HCT116 (cell line): Measurements from ENCODE around the gene BRIP1. TPM values are rescaled to one million over a fixed set of nuclear protein-coding genes. Genes with fewer than 3 reads are reported as not detected.

ENCODE experiments used
- ATAC-seq: fragments of 200-7000 bp; cut with Tn5 transposase; 2 replicates; pipeline ENCODE4 v1.9.1; 2020; ENCODE audit warnings: mild to moderate bottlenecking, moderate library complexity
- BruUV-seq: library from RNA; stranded (reverse); fragments of 400-500 nt; replicated peaks from 2 replicates; lab custom pipeline; 2021; lab: Mats Ljungman, UMichigan
- CTCF ChIA-PET: fragments of 300-600 bp; sonication (Branson Sonifier 250); formaldehyde crosslinking; loops from one replicate; lab custom pipeline; 2021; ENCODE audit warnings: antibody characterized with exemption; lab: Charles Lee
- POLR2A ChIA-PET: fragments of 300-600, 350-600 bp; sonication (Branson Sonifier 250); formaldehyde crosslinking; loops from one replicate; lab custom pipeline; 2021; ENCODE audit warnings: antibody characterized with exemption; lab: Charles Lee
- RAD21 ChIA-PET, 2 experiments: fragments of 300-600 bp; sonication (Branson Sonifier 250); formaldehyde crosslinking; loops; one replicate each; lab custom pipeline; 2023; ENCODE audit warnings: low total read pairs in 2 of 2; ENCODE audit not compliant: uncharacterized antibody in 2 of 2, unreplicated experiment in 2 of 2, low non-redundant PET in 1 of 2; lab: Charles Lee
- DNase-seq: peaks from one replicate; pipeline ENCODE4 v3.0.0-alpha.2; 2010; ENCODE audit warnings: low read depth, low spot score
- H2AFZ ChIP-seq: fragments of 200-600 bp; shearing (Covaris generic), sonication (generic); 2 replicates; pipeline ENCODE4 v1.6.1; 2017; ENCODE audit warnings: low read depth, mixed run types, mixed read lengths, antibody characterized with exemption, low read length; ENCODE audit not compliant: poor library complexity, severe bottlenecking
- H3K27ac ChIP-seq: 2 replicates; pipeline ENCODE4 v1.5.1; 2012; ENCODE audit warnings: low read depth, low read length
- H3K27me3 ChIP-seq: fragments of 200-600 bp; sonication (generic); 2 replicates; pipeline ENCODE4 v1.6.1; 2016; ENCODE audit warnings: mixed run types, low read length, mixed read lengths; ENCODE audit not compliant: insufficient read depth
- H3K36me3 ChIP-seq, 2 experiments: fragments of 200-500 bp in 1 of 2; fragments of 200-600 bp in 1 of 2; sonication (Bioruptor generic) in 1 of 2; sonication (generic) in 1 of 2; 2 replicates each; pipeline versions ENCODE4 v1.5.1 to v1.6.1; 2014 to 2016; ENCODE audit warnings: low read length in 2 of 2, inconsistent platforms in 1 of 2, mixed read lengths in 1 of 2, mixed run types in 1 of 2; ENCODE audit not compliant: insufficient read depth in 2 of 2, control insufficient read depth in 1 of 2
- H3K4me1 ChIP-seq, 2 experiments: fragments of 200-600 bp in 1 of 2; sonication (generic) in 1 of 2; 2 replicates each; pipeline versions ENCODE4 v1.5.1 to v1.6.1; 2012 to 2017; ENCODE audit warnings: low read length in 2 of 2, inconsistent platforms in 1 of 2, mild to moderate bottlenecking in 1 of 2, mixed read lengths in 1 of 2, mixed run types in 1 of 2, moderate library complexity in 1 of 2; ENCODE audit not compliant: insufficient read depth in 2 of 2, control insufficient read depth in 1 of 2
- H3K4me2 ChIP-seq: fragments of 200-600 bp; sonication (generic); 2 replicates; pipeline ENCODE4 v1.6.1; 2017; ENCODE audit warnings: mixed run types, low read length, mixed read lengths
- H3K4me3 ChIP-seq, 2 experiments: fragments of 200-600 bp in 1 of 2; sonication (generic) in 1 of 2; replicated peaks in 1 of 2; 2 replicates each; pipeline ENCODE4 v1.5.1; 2011 to 2016; ENCODE audit warnings: low read length in 2 of 2, control low read depth in 1 of 2, low read depth in 1 of 2, mild to moderate bottlenecking in 1 of 2, mixed read lengths in 1 of 2, mixed run types in 1 of 2
- H3K79me2 ChIP-seq: fragments of 200-600 bp; sonication (generic); 2 replicates; pipeline ENCODE4 v1.6.1; 2017; ENCODE audit warnings: mild to moderate bottlenecking, mixed run types, low read length, moderate library complexity, mixed read lengths; ENCODE audit not compliant: insufficient read depth
- H3K9ac ChIP-seq: fragments of 200-600 bp; sonication (generic); 2 replicates; pipeline ENCODE4 v1.6.1; 2016; ENCODE audit warnings: low read length, mixed read lengths
- H3K9me2 ChIP-seq: fragments of 200-600 bp; sonication (generic), shearing (Covaris generic); 2 replicates; pipeline ENCODE4 v1.6.1; 2017; ENCODE audit warnings: mixed run types, mild to moderate bottlenecking, moderate library complexity; ENCODE audit not compliant: insufficient read depth
- H3K9me3 ChIP-seq, 2 experiments: fragments of 200-500 bp in 1 of 2; fragments of 200-600 bp in 1 of 2; sonication (Bioruptor generic) in 1 of 2; sonication (generic) in 1 of 2; 2 replicates each; pipeline ENCODE4 v1.6.1; 2014 to 2017; ENCODE audit warnings: low read length in 2 of 2, mixed read lengths in 2 of 2, inconsistent platforms in 1 of 2, low read depth in 1 of 2, mild to moderate bottlenecking in 1 of 2, mixed run types in 1 of 2, moderate library complexity in 1 of 2; ENCODE audit not compliant: control insufficient read depth in 1 of 2, insufficient read depth in 1 of 2
- H4K20me1 ChIP-seq: fragments of 200-600 bp; sonication (generic), shearing (Covaris generic); 2 replicates; pipeline ENCODE4 v1.6.1; 2017; ENCODE audit warnings: mixed run types, mild to moderate bottlenecking, moderate library complexity; ENCODE audit not compliant: insufficient read depth
- ELF1 ChIP-seq: IDR thresholded peaks from 2 replicates; pipeline ENCODE4 v1.6.1; 2012; ENCODE audit warnings: low read depth, borderline replicate concordance
- RAD21 ChIP-seq: IDR thresholded peaks from 2 replicates; pipeline ENCODE4 v1.6.1; 2012; ENCODE audit warnings: low read depth, mild to moderate bottlenecking
- ZFX ChIP-seq: fragments of 450-650 bp; IDR thresholded peaks from 2 replicates; pipeline ENCODE4 v1.6.1; 2017
- ZNF274 ChIP-seq: fragments of 200-500 bp; sonication (Bioruptor generic); IDR thresholded peaks from 2 replicates; pipeline ENCODE4 v1.6.1; 2014; ENCODE audit warnings: mild to moderate bottlenecking, low read depth, low read length, inconsistent platforms
- intact Hi-C: fragments of 100-400 bp; cut with micrococcal nuclease; formaldehyde crosslinking; loops from 2 replicates; pipeline ENCODE4 v1.10.0; 2022
- total RNA-seq: library from RNA; stranded (reverse); gene quantifications from one replicate; pipeline ENCODE4 v1.2.1, GENCODE V29; 2021; ENCODE audit not compliant: unreplicated experiment
- TF ChIP-seq, protein P1 (sequence below): IDR thresholded peaks from 2 replicates; pipeline ENCODE4 v1.6.1; 2011; ENCODE audit warnings: mild to moderate bottlenecking, low read length, moderate library complexity; ENCODE audit not compliant: insufficient replicate concordance; ENCODE audit errors: extremely low read depth
- TF ChIP-seq, protein P2 (sequence below): IDR thresholded peaks from 2 replicates; pipeline ENCODE4 v1.6.1; 2012; ENCODE audit warnings: low read depth

The BRIP1 gene
- total RNA-seq, 1 experiment from 2014 or later: 22.2 TPM

GRCh38 chr17:61689610-61690180, 173.6 kb downstream of the BRIP1 start:
- Histone ChIP-seq H3K9me3 (no peaks in the 10 kb centered on the region), H3K4me1 (peaks cover 0 to 5% of the 10 kb centered on the region in 2 experiments; a peak in 1 of 4 replicates), H3K9ac (no peak overlapping the region), H3K27ac (no peak overlapping the region), H3K4me2 (no peak overlapping the region), H2AFZ (no peak overlapping the region), H3K27me3 (no peaks in the 10 kb centered on the region), H3K36me3 (0 out of 4 replicates have a peak, but pooled peaks cover 2 to 5% of the 10 kb centered on the region in 2 experiments), H4K20me1 (no peaks in the 10 kb centered on the region; the same call in 1 of the 2 replicates), H3K79me2 (no peaks in the 10 kb centered on the region), H3K4me3 (no peak overlapping the region), H3K9me2 (no peaks in the 10 kb centered on the region)
- BruUV-seq: no TSS peak
- RAD21 ChIA-PET: no interaction called here
- POLR2A ChIA-PET: no interaction called here
- CTCF ChIA-PET: no interaction called here
- TF ChIP-seq, protein P1, sequence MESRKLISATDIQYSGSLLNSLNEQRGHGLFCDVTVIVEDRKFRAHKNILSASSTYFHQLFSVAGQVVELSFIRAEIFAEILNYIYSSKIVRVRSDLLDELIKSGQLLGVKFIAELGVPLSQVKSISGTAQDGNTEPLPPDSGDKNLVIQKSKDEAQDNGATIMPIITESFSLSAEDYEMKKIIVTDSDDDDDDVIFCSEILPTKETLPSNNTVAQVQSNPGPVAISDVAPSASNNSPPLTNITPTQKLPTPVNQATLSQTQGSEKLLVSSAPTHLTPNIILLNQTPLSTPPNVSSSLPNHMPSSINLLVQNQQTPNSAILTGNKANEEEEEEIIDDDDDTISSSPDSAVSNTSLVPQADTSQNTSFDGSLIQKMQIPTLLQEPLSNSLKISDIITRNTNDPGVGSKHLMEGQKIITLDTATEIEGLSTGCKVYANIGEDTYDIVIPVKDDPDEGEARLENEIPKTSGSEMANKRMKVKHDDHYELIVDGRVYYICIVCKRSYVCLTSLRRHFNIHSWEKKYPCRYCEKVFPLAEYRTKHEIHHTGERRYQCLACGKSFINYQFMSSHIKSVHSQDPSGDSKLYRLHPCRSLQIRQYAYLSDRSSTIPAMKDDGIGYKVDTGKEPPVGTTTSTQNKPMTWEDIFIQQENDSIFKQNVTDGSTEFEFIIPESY: no peak
- TF ChIP-seq ZFX: no peak
- TF ChIP-seq RAD21: no peak
- TF ChIP-seq ZNF274: no peak
- no peak for TF ChIP-seq ELF1
- TF ChIP-seq, protein P2, sequence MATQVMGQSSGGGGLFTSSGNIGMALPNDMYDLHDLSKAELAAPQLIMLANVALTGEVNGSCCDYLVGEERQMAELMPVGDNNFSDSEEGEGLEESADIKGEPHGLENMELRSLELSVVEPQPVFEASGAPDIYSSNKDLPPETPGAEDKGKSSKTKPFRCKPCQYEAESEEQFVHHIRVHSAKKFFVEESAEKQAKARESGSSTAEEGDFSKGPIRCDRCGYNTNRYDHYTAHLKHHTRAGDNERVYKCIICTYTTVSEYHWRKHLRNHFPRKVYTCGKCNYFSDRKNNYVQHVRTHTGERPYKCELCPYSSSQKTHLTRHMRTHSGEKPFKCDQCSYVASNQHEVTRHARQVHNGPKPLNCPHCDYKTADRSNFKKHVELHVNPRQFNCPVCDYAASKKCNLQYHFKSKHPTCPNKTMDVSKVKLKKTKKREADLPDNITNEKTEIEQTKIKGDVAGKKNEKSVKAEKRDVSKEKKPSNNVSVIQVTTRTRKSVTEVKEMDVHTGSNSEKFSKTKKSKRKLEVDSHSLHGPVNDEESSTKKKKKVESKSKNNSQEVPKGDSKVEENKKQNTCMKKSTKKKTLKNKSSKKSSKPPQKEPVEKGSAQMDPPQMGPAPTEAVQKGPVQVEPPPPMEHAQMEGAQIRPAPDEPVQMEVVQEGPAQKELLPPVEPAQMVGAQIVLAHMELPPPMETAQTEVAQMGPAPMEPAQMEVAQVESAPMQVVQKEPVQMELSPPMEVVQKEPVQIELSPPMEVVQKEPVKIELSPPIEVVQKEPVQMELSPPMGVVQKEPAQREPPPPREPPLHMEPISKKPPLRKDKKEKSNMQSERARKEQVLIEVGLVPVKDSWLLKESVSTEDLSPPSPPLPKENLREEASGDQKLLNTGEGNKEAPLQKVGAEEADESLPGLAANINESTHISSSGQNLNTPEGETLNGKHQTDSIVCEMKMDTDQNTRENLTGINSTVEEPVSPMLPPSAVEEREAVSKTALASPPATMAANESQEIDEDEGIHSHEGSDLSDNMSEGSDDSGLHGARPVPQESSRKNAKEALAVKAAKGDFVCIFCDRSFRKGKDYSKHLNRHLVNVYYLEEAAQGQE: no peak
- intact Hi-C loops: no loop called here
- no peak for DNase-seq
- ATAC-seq: no peak; the same call in 1 of the 2 replicates
